ENCODE measurements around the gene TFR2. TPM values are rescaled to one million over a fixed set of nuclear protein-coding genes. Genes with fewer than 3 reads are reported as not detected.

Gene TFR2
- total and polyA plus RNA-seq, 2 of the 13 experiments (the other 11 are each of a cell fraction or from before 2014, with no cell fraction given): 36.9 to 64.2 TPM

DNA sequence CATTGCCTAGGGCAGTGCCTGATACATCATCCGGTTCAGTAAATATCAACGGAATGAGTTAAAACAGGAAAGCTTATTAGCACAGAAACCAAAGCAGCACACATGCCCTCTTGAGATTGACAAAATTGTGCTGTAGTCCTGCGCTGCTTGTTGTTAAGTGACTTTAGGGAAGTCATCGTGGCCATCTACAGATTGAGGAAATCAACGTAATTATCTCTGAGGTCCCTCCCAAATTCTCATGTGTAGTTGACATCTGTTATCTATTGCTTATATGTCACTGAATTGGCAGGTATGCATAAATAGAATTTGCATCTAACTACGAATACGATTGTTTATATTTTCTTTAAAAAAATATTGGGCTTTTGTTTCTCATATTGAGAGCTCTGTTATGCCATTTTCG lies 28.7 kb upstream of the TFR2 start (continued):
- TF ChIP-seq, protein P1, sequence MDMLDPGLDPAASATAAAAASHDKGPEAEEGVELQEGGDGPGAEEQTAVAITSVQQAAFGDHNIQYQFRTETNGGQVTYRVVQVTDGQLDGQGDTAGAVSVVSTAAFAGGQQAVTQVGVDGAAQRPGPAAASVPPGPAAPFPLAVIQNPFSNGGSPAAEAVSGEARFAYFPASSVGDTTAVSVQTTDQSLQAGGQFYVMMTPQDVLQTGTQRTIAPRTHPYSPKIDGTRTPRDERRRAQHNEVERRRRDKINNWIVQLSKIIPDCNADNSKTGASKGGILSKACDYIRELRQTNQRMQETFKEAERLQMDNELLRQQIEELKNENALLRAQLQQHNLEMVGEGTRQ (IDR thresholded peaks at IDR 0.05; ENCODE audit: low read depth, low read length): no peak
- TF ChIP-seq, protein P1 (CRISPR knock-in tag; IDR thresholded peaks at IDR 0.05; ENCODE audit: borderline replicate concordance): no peak
- no peak for TF ChIP-seq NFYC (CRISPR knock-in tag; IDR thresholded peaks at IDR 0.05)
- no peak for TF ChIP-seq ZNF446 (CRISPR knock-in tag; IDR thresholded peaks at IDR 0.05)
- TF ChIP-seq ZNF850 (CRISPR knock-in tag; conservative IDR thresholded peaks at IDR 0.05): no peak
- no peak for TF ChIP-seq IKZF1 (IDR thresholded peaks at IDR 0.05)
- no peak for TF ChIP-seq GLI4 (CRISPR knock-in tag; IDR thresholded peaks at IDR 0.05; ENCODE audit: borderline replicate concordance)
- TF ChIP-seq, protein P2, sequence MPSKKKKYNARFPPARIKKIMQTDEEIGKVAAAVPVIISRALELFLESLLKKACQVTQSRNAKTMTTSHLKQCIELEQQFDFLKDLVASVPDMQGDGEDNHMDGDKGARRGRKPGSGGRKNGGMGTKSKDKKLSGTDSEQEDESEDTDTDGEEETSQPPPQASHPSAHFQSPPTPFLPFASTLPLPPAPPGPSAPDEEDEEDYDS (CRISPR knock-in tag; IDR thresholded peaks at IDR 0.05): no peak
- TF ChIP-seq ZFX (CRISPR knock-in tag; IDR thresholded peaks at IDR 0.05; ENCODE audit: low read depth): no peak
- TF ChIP-seq, protein P3, sequence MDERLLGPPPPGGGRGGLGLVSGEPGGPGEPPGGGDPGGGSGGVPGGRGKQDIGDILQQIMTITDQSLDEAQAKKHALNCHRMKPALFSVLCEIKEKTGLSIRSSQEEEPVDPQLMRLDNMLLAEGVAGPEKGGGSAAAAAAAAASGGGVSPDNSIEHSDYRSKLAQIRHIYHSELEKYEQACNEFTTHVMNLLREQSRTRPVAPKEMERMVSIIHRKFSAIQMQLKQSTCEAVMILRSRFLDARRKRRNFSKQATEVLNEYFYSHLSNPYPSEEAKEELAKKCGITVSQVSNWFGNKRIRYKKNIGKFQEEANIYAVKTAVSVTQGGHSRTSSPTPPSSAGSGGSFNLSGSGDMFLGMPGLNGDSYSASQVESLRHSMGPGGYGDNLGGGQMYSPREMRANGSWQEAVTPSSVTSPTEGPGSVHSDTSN (CRISPR knock-in tag; IDR thresholded peaks at IDR 0.05): no peak
- TF ChIP-seq JDP2 (CRISPR knock-in tag; IDR thresholded peaks at IDR 0.05; ENCODE audit: borderline replicate concordance): no peak
- TF ChIP-seq, protein P4, sequence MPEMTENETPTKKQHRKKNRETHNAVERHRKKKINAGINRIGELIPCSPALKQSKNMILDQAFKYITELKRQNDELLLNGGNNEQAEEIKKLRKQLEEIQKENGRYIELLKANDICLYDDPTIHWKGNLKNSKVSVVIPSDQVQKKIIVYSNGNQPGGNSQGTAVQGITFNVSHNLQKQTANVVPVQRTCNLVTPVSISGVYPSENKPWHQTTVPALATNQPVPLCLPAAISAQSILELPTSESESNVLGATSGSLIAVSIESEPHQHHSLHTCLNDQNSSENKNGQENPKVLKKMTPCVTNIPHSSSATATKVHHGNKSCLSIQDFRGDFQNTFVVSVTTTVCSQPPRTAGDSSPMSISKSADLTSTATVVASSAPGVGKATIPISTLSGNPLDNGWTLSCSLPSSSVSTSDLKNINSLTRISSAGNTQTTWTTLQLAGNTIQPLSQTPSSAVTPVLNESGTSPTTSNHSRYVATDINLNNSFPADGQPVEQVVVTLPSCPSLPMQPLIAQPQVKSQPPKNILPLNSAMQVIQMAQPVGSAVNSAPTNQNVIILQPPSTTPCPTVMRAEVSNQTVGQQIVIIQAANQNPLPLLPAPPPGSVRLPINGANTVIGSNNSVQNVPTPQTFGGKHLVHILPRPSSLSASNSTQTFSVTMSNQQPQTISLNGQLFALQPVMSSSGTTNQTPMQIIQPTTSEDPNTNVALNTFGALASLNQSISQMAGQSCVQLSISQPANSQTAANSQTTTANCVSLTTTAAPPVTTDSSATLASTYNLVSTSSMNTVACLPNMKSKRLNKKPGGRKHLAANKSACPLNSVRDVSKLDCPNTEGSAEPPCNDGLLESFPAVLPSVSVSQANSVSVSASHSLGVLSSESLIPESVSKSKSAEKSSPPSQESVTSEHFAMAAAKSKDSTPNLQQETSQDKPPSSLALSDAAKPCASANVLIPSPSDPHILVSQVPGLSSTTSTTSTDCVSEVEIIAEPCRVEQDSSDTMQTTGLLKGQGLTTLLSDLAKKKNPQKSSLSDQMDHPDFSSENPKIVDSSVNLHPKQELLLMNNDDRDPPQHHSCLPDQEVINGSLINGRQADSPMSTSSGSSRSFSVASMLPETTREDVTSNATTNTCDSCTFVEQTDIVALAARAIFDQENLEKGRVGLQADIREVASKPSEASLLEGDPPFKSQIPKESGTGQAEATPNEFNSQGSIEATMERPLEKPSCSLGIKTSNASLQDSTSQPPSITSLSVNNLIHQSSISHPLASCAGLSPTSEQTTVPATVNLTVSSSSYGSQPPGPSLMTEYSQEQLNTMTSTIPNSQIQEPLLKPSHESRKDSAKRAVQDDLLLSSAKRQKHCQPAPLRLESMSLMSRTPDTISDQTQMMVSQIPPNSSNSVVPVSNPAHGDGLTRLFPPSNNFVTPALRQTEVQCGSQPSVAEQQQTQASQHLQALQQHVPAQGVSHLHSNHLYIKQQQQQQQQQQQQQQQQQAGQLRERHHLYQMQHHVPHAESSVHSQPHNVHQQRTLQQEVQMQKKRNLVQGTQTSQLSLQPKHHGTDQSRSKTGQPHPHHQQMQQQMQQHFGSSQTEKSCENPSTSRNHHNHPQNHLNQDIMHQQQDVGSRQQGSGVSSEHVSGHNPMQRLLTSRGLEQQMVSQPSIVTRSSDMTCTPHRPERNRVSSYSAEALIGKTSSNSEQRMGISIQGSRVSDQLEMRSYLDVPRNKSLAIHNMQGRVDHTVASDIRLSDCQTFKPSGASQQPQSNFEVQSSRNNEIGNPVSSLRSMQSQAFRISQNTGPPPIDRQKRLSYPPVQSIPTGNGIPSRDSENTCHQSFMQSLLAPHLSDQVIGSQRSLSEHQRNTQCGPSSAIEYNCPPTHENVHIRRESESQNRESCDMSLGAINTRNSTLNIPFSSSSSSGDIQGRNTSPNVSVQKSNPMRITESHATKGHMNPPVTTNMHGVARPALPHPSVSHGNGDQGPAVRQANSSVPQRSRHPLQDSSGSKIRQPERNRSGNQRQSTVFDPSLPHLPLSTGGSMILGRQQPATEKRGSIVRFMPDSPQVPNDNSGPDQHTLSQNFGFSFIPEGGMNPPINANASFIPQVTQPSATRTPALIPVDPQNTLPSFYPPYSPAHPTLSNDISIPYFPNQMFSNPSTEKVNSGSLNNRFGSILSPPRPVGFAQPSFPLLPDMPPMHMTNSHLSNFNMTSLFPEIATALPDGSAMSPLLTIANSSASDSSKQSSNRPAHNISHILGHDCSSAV (CRISPR knock-in tag; IDR thresholded peaks at IDR 0.05; ENCODE audit: borderline replicate concordance): no peak
- TF ChIP-seq ZNF598 (CRISPR knock-in tag; IDR thresholded peaks at IDR 0.05; ENCODE audit: borderline replicate concordance): no peak
- no peak for TF ChIP-seq ETV6 (CRISPR knock-in tag; conservative IDR thresholded peaks at IDR 0.05)
